CD4-positive, alpha-beta T cell treated with Interleukin-6 at 100 ng/mL for 8 hours (primary cell): Measurements from ENCODE around the gene CLRN1.
"Not testable (repeated sequence)": the region's sequence is repeated elsewhere in the genome, so short reads cannot be mapped to it uniquely, and the experiment has no call there.

Source experiments
- DNase-seq: peaks from one replicate; pipeline ENCODE4 v3.0.0-alpha.2; 2020; ENCODE audit warnings: mixed read lengths, low spot score

The CLRN1 gene

GRCh38 chr3:150972366-150973071, at the start of gene CLRN1:
Gene CLRN1, minus strand, starts transcription at chr3:150972727. Its CDS starts 19 bp downstream, at chr3:150972708.
- DNase-seq, result no peak

DNA sequence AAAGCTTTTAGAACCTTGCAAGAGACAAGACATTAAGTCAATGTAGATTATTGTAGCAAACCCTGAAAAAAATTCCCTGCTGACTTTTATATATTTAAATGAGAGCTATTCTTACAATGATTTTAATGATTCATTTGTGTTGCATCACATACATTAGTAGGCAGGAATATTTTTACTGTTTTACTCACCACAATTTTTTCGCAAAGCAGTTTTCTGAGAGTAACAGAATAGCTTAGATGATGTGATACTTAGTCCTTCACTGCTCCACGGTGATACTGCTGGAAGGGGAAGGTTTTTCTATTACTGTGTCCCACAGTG, 43.9 kb upstream of the CLRN1 start:
- no peak for DNase-seq

- no peak for DNase-seq
Measured at GRCh38 chr3:151015767-151016477, 43.4 kb upstream of the CLRN1 start.

GRCh38 chr3:151015181-151015580, 42.7 kb upstream of the CLRN1 start:
- no peak for DNase-seq

DNA sequence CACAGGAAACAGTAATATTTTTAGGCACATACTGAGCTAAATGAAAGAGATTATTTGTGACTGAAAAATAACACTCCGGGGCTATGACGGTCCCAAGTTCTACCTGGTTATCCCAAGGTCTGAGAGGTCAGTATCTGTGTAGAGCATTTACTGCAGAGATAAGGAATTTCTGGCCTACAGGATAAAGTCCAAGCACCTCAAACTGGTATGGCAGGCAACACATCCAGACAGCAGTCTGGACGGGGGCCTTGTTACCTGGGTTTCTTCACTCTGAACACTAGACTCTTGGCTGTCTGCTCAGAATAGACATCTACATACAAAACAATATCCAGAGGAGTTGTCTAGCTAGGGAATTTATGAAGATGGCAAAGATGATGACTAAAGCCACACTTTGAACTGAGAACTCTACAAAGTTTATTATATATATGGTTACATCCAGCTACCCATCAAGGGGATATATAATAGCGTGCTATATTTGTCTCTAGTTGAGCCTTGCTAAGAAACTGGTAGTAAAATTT, 42.0 kb upstream of the CLRN1 start:
- DNase-seq, result no peak

DNA sequence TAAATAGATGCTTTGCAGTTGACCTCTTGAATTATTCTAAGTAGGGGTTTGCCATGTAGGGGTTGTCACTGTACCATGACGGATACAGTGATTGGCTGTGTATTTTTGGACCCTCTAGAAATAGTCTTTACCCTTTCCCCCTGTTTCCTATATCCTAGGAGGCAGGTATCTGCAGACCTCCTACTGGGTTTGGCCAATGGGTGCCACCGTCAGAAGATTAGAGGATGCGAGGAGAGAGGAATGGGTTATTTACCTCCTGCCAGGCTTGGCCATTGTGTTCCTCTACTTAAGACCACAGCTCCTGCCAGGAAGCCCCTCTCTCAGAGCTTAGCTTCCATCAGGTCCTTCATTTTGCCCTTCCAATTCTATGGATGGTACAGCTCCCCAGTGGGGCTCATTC, 40.2 kb upstream of the CLRN1 start:
- DNase-seq, result no peak

DNA sequence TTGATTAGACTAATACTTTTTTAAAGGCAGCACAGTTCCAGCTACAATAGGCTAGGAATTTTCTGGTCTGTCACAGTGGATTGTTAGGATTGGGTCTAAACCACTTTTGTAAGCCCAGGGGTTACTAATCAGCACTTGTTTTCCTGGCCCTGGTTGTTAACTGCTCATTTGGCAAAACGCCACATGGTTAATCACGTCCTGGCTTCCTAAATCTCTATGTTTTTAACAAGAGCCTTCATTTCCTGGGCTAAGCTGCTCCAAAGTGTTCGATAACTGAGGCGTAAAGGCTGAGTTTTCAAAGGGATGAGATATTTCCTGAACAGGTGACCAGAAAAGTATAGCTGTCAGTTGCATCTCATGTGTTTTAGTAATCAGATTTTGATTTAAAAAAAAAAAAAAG, 38.9 kb upstream of the CLRN1 start:
- no peak for DNase-seq

DNA sequence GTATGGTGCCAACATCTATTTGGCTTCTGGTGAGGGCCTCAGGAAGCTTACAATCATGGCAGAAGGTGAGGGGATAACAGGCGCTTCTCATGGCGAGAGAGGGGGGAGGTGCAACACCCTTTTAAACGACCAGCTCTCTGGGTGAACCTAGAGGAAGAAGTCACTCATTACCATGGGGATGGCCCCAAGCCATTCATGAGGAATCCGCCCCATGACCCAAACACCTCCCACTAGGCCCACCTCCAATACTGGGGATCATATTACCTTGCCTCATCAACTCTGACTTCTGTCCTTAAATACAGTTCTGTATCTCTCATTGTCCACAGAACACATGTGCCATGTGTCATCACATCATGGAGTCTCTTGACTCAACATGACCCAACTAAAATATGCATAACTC, 37.5 kb upstream of the CLRN1 start:
- DNase-seq, result no peak

- no peak for DNase-seq
Measured at GRCh38 chr3:151009430-151009829, 36.9 kb upstream of the CLRN1 start.

DNA sequence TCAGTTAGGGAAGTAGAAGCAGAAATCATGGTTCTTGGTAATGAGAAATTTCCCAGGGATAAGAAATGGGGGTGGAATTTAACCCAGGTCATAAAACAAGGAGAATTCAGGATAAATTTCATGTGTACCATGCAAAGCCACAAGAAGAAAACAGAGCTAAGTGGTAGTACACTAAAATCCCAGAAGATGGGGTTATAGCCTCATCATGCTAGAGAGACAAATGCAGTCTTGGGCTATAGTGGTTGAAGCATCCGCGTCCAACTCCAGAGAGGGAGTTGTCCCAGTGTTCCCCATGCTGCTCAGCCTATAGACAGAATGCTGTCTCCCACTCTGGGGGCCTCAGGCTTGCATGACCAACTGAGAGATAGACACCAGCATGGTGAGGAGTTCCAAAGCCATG, 36.2 kb upstream of the CLRN1 start:
- no peak for DNase-seq

- DNase-seq, result no peak
Measured at GRCh38 chr3:151003768-151004134, 31.2 kb upstream of the CLRN1 start.

GRCh38 chr3:151003029-151003767, 30.7 kb upstream of the CLRN1 start:
- no peak for DNase-seq

- DNase-seq, result no peak
Measured at GRCh38 chr3:151002003-151002981, 29.8 kb upstream of the CLRN1 start.

GRCh38 chr3:150998996-150999395, 26.5 kb upstream of the CLRN1 start:
- no peak for DNase-seq

- no peak for DNase-seq
Measured at GRCh38 chr3:150996731-150997130, 24.2 kb upstream of the CLRN1 start.

GRCh38 chr3:150995510-150995909, 23.0 kb upstream of the CLRN1 start:
- no peak for DNase-seq

GRCh38 chr3:150989208-150989607, 16.7 kb upstream of the CLRN1 start:
- DNase-seq, result no peak

GRCh38 chr3:150988395-150988794, 15.9 kb upstream of the CLRN1 start:
- DNase-seq, result not testable (repeated sequence)

- DNase-seq, result no peak
Measured at GRCh38 chr3:150985711-150986110, 13.2 kb upstream of the CLRN1 start.

DNA sequence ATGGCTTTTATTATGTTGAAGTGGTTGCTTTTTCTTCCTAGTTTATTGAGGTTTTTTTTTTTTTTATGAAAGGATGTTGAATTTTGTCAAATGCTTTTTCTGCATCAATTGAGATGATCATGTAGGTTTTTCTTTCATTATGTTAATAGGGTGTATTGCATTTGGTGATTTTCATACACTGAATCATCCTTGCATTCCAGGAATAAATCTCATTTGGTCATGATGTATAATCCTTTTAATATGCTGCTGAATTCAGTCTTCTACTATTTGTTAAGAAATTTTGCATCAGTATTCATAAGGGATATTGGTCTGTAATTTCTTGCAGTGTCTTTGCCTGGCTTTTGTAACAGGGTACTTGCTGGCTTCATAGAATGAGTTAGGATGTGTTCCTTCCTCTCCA, 11.5 kb upstream of the CLRN1 start:
- no peak for DNase-seq

- no peak for DNase-seq
Measured at GRCh38 chr3:150978566-150979148, 6.1 kb upstream of the CLRN1 start.

GRCh38 chr3:150975992-150976368, 3.5 kb upstream of the CLRN1 start:
- no peak for DNase-seq
